ENCODE data around the gene NRAP.
A peak's percentile ranks its signal among the peaks of the same experiment; 100 is the strongest.
"Not testable (repeated sequence)": the region's sequence is repeated elsewhere in the genome, so short reads cannot be mapped to it uniquely, and the experiment has no call there.

Gene NRAP

GRCh38 chr10:113681533-113682470 is 18.0 kb upstream of the NRAP start:
- peak; percentile 30 for DNase-seq

DNA sequence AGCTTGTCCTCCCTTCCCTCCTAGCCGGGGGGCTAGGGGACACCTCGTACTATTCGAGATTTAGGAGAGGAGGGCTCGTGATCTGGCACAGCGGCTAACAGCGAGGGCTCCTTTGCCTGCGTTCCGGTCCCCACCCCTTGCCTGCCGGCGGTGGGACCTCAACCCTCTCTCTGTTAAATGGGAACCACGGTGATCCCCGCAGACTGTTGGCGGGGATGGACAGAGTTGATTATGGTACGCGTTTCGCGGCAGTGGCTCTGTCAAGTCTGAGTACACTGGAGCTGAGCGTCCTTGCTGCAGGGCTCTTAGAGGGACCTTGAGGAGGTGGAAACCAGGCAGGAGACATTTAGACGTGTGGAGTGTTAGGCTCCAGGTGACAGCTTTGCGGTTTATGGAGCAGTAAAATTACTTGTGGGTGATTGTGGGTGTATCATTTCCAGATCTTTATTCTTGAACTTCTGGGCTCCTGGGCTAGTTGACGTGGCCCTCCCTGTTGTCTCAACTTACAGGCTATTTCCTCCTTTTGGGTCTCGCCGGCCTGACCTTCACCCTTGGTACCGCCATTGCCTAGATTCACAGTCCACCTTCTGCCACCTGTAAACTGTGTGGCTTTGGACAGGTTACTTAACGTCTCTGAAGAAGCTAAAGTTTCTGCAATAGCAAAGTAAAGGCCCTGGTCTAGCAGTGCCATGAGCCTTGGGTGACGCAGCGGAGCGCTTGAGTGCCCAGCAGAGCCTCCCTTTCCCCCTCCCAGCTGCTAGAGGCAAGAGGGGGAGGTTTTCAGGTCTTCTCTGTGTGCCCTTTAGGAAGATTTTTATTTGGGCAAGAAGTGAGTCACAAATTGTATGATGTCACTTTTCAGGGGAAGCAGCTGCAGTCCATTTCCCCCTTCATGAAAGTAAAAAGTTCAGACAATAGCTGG is 16.6 kb upstream of the NRAP start:
- peak; percentile 27 for DNase-seq

DNA sequence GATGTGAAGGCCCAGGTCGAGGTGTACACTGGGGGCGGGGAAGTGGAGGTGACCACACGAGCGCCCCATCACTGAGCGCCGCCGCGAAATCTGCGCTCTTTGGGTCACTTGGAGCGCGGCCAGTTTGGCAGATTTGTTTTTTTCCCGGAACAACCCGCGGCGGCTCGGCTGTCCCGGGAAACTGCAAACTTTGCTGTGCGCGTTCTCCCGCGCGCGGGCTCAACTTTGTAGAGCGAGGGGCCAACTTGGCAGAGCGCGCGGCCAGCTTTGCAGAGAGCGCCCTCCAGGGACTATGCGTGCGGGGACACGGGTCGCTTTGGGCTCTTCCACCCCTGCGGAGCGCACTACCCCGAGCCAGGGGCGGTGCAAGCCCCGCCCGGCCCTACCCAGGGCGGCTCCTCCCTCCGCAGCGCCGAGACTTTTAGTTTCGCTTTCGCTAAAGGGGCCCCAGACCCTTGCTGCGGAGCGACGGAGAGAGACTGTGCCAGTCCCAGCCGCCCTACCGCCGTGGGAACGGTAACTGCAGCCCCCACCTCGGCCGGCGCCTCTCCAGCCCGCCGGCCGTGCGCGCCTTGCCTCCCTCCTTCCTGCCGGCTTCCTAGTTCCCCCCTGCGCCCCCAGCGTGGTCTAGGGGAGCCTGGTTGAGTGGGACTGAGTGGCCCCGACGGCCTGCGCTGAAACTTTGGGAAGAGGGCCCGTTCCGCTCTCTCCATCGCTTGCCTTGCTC is 15.8 kb upstream of the NRAP start, which contains the start of gene CASP7:
TSS of gene CASP7 (plus strand) at position 450 of the 727 bp plus-strand sequence. CDS start 17,582 bp downstream, outside the sequence.
- DNase-seq = peak; percentile 77

DNA sequence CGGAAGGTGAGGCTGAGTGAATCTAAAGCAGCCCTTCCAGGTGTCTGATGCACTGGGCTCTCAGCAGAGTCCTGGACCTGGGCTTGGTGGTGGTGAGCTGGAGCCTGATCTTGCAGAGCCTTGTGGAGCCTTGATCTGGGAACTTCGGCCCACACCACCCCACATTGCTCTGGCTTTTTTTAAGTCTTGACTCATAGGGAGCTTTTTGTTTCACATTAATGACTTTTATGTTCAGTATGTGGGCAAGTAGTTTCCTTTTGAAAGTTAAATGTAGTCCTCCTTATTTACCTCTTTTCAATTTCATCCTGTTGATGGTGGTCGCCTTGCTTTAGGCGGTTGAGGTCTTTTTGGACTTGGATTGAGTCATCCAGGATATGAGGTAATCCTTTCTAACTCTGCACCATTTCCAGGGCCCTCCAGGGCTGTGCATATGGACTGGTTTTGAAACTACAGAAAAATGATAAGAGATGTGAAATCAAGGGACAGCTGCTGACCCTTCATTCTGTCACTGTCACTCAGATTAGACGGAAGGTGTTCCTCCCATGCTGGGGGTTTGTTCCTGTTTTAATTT is 2.9 kb upstream of the NRAP start:
- no peak for DNase-seq

GRCh38 chr10:113665806-113666354 is 2.0 kb upstream of the NRAP start:
- no peak for DNase-seq

DNA sequence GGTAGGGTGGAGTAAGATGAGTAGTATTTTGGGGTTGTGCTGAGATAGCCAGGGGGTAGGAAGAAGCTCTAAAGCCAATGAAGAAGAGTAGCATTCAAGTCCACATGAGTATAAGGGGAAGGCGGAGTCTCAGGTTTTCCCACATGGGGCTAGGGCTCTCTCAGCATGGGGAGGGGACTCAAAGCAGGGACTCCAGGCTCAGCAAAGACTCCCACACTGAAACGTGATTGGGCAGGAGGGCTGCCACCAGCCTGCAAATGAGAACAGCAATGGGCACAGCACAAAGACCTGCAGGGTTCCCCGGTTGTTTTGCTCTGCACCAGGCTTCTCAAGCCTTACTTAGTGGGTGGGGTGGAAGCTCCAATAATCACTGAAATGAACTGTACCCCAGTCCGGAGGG is 1.5 kb upstream of the NRAP start:
- DNase-seq = no peak

DNA sequence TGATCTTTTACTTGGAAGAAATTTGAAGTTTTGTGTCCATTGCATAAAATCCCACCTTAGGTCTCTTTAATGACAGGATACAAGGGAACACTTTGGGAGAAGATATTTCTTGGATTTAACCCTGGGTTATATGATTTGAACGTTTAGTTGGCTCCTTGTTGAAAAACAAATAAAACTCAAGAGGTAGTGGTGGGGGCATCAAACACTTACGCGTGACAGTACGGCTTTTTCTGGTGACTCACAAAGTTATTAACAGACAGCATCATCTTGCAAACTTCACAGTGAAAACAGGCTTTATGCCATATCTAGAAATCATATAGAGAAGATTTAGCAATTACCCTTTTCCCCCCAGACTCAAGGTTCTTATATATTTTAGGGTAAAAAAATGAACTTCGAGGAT is 699 bp downstream of the NRAP start:
- no peak for DNase-seq

DNA sequence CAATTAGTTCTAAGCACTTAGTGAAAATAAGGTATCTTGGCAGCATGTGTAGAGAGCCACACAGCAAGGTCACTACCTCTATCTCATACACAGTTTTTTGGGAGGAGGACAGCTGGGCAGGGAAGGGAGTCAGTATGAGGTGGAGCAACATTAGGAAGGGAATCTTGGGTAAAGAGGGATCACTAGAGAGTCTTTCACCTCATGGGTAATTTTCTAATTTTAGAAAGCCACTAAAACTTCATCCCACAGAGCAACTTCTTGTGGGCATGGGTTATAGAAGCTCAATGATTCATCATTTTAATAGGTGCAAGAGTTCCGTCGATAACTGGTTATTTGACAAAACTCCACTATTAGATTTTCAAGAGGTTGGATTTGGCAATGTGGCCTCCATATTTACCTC is 2.5 kb downstream of the NRAP start:
- no peak for DNase-seq

DNA sequence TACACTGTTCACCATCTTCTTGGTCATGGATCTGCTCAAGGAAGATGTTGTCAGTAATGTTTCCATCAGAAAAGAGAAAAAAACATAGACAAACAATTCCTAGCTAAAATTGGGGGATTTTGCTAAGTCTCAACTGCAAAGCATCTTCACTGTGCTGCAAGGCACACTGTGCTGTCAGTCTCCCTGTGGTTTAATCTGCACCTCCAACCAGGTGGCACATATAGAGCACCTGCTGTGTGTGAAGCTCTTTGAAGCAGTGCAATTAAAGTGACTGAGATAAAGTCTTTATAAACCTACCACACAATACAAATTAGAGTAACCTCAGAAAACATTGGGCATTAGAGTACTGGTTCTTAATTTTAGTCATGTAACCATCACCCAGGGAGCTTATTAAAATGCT is 6.3 kb downstream of the NRAP start:
- no peak for DNase-seq

DNA sequence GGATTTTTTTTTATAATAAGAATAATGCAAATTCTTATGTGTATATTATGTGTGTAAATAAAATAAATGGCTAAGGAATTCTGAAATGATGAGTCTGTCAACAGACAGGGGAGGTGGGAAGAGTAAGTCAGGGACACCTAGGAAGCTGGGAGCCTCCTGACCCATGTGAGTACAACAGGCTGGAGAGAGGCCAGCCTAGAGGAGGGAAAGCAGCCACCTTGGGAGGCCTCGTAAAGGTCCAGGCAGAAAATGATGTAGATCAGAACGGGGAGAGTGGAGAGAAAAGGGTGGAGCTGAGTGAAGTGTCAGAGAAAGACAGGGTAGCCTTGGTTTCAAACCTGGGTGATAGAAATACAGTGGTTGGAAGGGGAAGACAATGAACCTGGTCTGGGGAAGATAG is 6.9 kb downstream of the NRAP start:
- DNase-seq = no peak

DNA sequence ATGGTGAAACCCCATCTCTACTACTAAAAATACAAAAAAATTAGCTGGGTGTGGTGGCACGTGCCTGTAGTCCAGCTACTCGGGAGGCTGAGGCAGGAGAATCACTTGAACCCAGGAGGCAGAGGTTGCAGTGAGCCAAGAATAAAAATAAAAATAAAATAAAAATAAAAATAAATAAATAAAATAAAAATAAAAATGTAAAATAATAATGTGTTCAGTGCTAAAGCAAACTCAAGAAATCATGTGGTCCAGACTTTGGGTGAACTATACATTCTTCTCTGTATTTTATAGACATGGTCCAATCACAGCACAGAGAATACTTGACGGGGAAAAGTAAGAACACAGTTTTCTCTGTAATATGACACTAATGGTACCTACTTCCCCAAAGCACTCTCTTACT is 11.4 kb downstream of the NRAP start:
- not testable (repeated sequence) for DNase-seq

DNA sequence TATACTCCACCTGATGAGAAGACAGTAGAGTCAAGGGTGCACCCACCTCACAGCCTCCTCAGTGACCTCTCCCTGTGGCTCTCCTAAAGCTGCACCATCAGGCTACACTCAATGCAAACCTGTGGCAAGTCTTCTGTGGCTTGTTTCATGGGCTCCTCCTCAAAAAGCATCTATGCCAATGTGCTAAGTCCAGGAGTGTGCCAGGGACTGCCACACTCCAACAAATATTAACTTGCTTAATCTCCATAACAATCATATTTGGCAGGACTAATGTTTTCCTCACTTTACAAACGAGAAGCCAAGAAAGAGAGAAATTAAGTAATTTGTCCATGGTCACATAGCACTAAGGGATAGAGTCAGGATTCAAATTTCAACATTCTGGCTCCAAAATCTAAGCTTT is 11.9 kb downstream of the NRAP start:
- no peak for DNase-seq

- no peak for DNase-seq
Observed at GRCh38 chr10:113651021-113651420, 12.8 kb downstream of the NRAP start.

- no peak for DNase-seq
Observed at GRCh38 chr10:113650172-113650571, 13.7 kb downstream of the NRAP start.

GRCh38 chr10:113648478-113648877 is 15.4 kb downstream of the NRAP start:
- no peak for DNase-seq

GRCh38 chr10:113647812-113648211 is 16.0 kb downstream of the NRAP start:
- DNase-seq = no peak

DNA sequence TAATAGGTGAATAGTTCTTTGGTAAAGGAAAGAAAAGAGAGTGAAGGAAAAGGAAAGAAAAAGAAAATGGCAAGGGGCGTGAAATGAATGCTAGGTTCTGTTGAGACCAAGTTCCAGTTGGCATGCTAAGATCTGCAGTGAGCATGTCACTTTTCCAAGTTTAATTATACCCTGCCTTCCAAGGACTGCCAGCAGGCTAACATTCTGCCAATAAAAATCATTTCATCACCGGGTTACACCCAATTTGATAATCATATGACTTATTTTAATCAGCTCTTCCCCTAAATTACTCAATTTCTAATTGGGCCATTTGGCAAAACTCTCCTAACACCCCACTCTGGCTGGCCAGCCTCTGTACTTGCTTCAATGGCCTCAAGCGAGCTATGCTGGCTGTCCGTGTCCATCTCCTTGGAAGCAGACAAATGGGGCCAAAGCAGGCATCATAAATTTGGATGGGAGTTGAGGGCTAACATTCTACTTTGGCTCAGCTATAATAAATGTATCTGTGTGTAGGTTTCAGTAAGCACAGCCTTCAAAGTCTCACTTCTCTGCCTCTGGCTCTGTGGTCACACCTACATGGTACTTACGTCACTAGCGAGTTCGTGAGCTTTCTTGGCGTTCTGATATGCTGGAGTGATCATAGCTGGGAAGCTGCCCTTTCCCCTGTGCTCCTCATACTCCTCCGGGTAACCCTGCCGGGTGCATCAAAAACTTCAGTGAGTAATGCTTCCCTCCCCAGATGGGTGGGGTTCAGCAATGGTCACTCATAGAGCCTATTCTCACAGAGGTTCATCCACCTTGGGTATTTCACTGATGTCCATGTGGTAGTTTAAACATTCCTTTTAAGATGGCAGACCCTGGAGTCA is 17.3 kb downstream of the NRAP start:
- DNase-seq = no peak

GRCh38 chr10:113644185-113645120 is 19.4 kb downstream of the NRAP start:
- no peak for DNase-seq

GRCh38 chr10:113643183-113643582 is 20.7 kb downstream of the NRAP start:
- DNase-seq = no peak

DNA sequence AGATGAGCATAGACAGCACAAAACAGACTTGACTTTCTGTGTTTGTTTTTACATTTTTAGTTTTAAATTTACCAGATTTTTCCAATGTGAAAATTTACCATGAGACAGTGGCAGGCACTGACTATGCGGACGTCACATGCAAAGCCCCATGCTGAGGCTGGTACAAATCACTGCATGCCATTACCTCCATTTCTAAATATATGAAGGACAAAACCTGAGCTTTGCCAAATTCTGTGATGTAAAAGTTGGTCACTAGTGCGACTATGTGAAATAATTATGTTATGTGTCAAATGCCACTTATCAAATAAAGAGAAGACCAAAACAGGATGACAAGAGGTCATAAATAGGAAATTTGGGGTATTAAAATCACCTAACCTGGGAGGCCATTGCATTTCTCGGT is 22.1 kb downstream of the NRAP start:
- no peak for DNase-seq
